ENCODE data around the gene SERPINA4. TPM values are rescaled to one million over a fixed set of nuclear protein-coding genes. Genes with fewer than 3 reads are reported as not detected.

SERPINA4 gene
- total RNA-seq, 1 experiment from 2014 or later, result not detected

DNA sequence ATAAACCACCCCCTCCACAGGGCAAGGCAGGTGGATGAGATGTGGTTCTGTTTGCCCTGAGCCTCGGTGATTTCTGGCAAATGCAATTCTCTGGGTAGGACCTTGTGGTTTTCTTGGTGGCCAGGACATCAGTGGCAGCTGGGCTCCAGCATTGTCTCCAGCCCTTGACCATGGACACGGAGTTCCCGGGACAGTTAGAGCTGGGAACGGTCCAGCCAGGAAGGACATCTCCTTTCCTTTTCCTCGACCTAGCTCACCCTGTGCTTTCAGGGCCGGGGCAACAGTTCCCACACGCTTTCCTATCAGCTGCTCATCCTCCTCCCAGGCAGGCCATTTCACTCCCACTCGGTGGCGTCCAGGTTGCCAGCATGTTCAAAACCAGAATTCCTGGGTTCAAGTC lies 9.2 kb downstream of the SERPINA4 start:
- no peak overlapping the region for H2AFZ ChIP-seq (ENCODE audit: low read length)
- H4K8ac ChIP-seq (replicated peaks; ENCODE audit: insufficient read length, low read depth, low read length), result no peak overlapping the region
- no peak overlapping the region for H2BK15ac ChIP-seq (ENCODE audit: low read depth, low read length)
- TF ChIP-seq, protein P1, sequence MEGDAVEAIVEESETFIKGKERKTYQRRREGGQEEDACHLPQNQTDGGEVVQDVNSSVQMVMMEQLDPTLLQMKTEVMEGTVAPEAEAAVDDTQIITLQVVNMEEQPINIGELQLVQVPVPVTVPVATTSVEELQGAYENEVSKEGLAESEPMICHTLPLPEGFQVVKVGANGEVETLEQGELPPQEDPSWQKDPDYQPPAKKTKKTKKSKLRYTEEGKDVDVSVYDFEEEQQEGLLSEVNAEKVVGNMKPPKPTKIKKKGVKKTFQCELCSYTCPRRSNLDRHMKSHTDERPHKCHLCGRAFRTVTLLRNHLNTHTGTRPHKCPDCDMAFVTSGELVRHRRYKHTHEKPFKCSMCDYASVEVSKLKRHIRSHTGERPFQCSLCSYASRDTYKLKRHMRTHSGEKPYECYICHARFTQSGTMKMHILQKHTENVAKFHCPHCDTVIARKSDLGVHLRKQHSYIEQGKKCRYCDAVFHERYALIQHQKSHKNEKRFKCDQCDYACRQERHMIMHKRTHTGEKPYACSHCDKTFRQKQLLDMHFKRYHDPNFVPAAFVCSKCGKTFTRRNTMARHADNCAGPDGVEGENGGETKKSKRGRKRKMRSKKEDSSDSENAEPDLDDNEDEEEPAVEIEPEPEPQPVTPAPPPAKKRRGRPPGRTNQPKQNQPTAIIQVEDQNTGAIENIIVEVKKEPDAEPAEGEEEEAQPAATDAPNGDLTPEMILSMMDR (conservative IDR thresholded peaks at IDR 0.05), result no peak
- no peaks in the 10 kb centered on the region for H3K79me2 ChIP-seq (ENCODE audit: insufficient read depth, low read length)
- H3K4me2 ChIP-seq (ENCODE audit: insufficient read depth, insufficient read length, low read length), result no peak overlapping the region
- H3K4me3 Mint-ChIP-seq, result no peak overlapping the region
- no peak for DNase-seq
- H3K4ac ChIP-seq (ENCODE audit: low read depth, low read length), result no peak overlapping the region
- H4K91ac ChIP-seq (ENCODE audit: insufficient read length, low read depth, low read length), result no peak overlapping the region
- peak overlapping the region in 1 of 3 experiments; percentile 85; a peak in 1 of 7 replicates for H3K27ac Mint-ChIP-seq
- H2BK5ac ChIP-seq (ENCODE audit: insufficient read length, low read length), result no peak overlapping the region
- no peak overlapping the region for H3T11ph ChIP-seq (ENCODE audit: low read length)
- no peak overlapping the region for H2AK5ac ChIP-seq (ENCODE audit: insufficient read length, low read length)
- no peak overlapping the region for H3K14ac ChIP-seq (ENCODE audit: insufficient read depth, low read length)
- no peaks in the 10 kb centered on the region for H3K9me3 ChIP-seq (ENCODE audit: control insufficient read depth, low read depth, low read length)
- no peak overlapping the region for H3K27ac ChIP-seq (ENCODE audit: insufficient read length, low read depth, low read length)
- H4K5ac ChIP-seq (ENCODE audit: insufficient read length, low read depth, low read length), result no peak overlapping the region
- H3K9ac ChIP-seq (ENCODE audit: extremely low read depth, insufficient read length, low read length), result no peak overlapping the region
- WGBS (ENCODE audit: extremely low coverage, insufficient read length, low lambda C conversion rate), result no CpG with 5 or more reads among the region's 9 CpGs
- no peaks in the 10 kb centered on the region for H3K36me3 Mint-ChIP-seq (ENCODE audit: insufficient read depth in 1 of 3, low read depth in 3 of 3)
- H3K9me3 Mint-ChIP-seq, result no peaks in the 10 kb centered on the region
- H3K4me1 Mint-ChIP-seq, result no peaks in the 10 kb centered on the region
- no peak overlapping the region for H2BK120ac ChIP-seq (ENCODE audit: low read depth, low read length, poor library complexity, severe bottlenecking)
- H3K18ac ChIP-seq (ENCODE audit: insufficient read length, low read depth, low read length), result no peak overlapping the region
- no peaks in the 10 kb centered on the region for H4K20me1 ChIP-seq (ENCODE audit: control insufficient read depth, insufficient read depth, insufficient read length)
- no peaks in the 10 kb centered on the region for H3K27me3 ChIP-seq (ENCODE audit: insufficient read depth, low read length)
- no peaks in the 10 kb centered on the region for H3K4me1 ChIP-seq (ENCODE audit: insufficient read depth, low read length)
- H2BK20ac ChIP-seq (ENCODE audit: low read depth, low read length, poor library complexity, severe bottlenecking), result no peak overlapping the region
- H3K23ac ChIP-seq (ENCODE audit: insufficient read length, low read depth, low read length), result no peak overlapping the region
- H3K27me3 Mint-ChIP-seq (ENCODE audit: low read depth), result peaks cover 18% of the 10 kb centered on the region
- H3K79me1 ChIP-seq (ENCODE audit: insufficient read depth, low read depth, low read length, poor library complexity, severe bottlenecking), result no peaks in the 10 kb centered on the region
- H2BK12ac ChIP-seq (ENCODE audit: insufficient read length, low read depth, low read length), result no peak overlapping the region
- no peak overlapping the region for H3K56ac ChIP-seq (ENCODE audit: insufficient read length, low read depth, low read length)
- no peaks in the 10 kb centered on the region for H3K23me2 ChIP-seq (ENCODE audit: insufficient read length, low read depth, low read length, poor library complexity, severe bottlenecking)

Data from H9 (cell line).